ENCODE results near the gene CFAP157.

Gene CFAP157

DNA sequence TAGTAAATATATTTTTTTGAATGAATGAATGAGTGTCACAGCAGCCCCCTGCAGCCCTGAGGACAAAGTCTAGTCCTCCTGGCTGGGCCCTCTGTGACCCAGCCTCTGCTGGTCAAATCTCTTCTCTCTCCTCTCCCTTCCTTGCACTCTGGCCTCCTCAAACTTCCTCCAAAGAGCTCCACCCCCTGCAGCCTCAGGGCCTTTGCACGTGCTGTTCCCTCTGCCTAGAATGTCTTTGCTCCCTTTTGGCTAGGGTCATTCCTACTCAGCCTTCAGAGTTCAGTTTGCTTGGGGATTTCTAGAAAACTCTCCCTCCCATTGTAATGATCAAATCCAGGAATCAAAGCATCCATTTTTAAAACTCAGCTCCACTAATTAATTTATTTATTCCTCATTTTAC, 58.6 kb downstream of the CFAP157 start:
- DNase-seq = no peak
